Measurements from ENCODE around the gene OGFOD2.
"Not testable (repeated sequence)": the region's sequence is repeated elsewhere in the genome, so short reads cannot be mapped to it uniquely, and the experiment has no call there.

OGFOD2 gene

DNA sequence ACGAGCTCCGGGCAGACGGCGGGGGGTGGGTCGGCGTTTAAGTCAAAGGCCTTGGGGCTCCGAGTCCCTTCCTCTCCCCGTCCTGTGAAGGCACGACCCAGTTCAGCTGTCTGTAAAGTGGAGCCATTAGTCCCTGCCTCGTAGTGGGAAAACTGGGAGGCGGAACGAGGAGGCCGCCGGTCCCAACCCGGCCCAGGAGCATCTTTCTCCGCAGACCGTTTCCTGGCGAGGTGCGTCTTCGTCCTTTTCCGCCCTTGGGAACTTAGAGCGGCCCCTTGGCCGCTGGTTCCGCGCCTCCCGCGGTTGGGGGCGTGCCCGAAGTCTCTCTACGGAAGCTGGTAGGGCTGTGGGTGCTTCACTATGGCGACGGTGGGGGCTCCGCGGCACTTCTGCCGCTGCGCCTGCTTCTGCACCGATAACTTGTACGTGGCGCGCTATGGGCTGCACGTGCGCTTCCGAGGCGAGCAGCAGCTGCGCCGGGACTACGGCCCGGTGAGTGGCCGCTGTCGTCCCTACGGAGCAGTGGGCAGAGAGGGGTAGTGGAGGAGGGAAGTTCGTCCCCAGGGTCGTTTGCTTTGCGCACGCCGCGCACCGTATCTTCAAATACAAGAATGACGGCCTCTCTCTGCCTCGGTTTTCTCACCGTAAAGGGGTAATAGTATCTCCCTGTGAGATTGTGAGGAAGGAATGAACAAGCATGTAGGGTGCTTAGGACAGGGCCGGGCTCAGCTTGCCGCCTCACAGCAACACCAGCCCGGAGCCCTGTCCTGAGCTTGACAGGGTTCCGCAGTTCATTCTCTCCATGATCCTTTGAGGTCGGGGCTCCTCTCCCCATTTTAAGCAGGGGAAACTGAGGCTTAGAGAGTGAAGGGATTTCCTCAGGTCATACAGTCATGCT lies at the start of gene OGFOD2:
Gene OGFOD2 (plus strand): TSS at position 353 of the 898 bp plus-strand sequence. CDS start 8 bp downstream, at position 361.
- DNase-seq (peak; percentile 94), ATAC-seq (peak; percentile 87)
- H3K9me3 Mint-ChIP-seq: no peaks in the 10 kb centered on the region
- H3K4me3 Mint-ChIP-seq: peak within 1 kb of the TSS; percentile 95
- peaks cover 40% of the 10 kb centered on the region for H3K4me1 Mint-ChIP-seq
- H3K27me3 Mint-ChIP-seq: peaks cover 2% of the 10 kb centered on the region
- peak within 1 kb of the TSS; percentile 99 for H3K27ac Mint-ChIP-seq
- H3K36me3 Mint-ChIP-seq (ENCODE audit: low read depth): peaks cover 2% of the 10 kb centered on the region

DNA sequence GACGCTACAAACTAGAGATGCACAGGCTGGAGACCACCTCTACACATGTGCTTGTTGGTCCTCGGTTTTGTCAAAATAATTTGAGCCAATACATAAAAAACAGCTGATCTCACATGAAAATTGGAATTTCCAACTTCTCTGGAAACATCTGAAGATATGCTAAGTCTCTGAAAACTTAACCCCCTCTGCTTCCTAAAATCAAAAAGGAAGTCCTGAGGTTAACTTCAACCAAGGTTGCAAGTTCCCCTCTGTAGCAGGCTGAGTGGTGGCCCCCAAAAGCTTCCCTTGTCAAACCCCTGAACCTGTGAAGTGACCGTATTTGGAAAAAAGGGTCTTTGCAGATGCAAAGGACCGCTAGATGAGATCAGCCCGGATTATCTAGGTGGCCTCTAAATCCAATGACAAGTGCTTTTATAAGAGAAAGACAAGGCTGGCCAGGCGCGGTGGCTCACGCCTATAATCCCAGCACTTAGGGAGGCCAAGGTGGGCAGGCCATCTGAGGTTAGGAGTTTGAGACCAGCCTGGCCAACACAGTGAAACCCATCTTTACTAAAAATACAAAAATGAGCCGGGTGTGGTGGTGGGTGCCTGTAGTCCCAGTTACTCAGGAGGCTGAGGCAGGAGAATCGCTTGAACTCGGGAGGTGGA lies 47.2 kb upstream of the OGFOD2 start:
- ATAC-seq (no peak), DNase-seq (no peak)
- no peaks in the 10 kb centered on the region for H3K36me3 Mint-ChIP-seq (ENCODE audit: low read depth)
- H3K4me3 Mint-ChIP-seq: no peak overlapping the region
- H3K9me3 Mint-ChIP-seq: no peaks in the 10 kb centered on the region
- H3K4me1 Mint-ChIP-seq: peaks cover 2% of the 10 kb centered on the region
- H3K27me3 Mint-ChIP-seq: no peaks in the 10 kb centered on the region
- no peak overlapping the region for H3K27ac Mint-ChIP-seq

DNA sequence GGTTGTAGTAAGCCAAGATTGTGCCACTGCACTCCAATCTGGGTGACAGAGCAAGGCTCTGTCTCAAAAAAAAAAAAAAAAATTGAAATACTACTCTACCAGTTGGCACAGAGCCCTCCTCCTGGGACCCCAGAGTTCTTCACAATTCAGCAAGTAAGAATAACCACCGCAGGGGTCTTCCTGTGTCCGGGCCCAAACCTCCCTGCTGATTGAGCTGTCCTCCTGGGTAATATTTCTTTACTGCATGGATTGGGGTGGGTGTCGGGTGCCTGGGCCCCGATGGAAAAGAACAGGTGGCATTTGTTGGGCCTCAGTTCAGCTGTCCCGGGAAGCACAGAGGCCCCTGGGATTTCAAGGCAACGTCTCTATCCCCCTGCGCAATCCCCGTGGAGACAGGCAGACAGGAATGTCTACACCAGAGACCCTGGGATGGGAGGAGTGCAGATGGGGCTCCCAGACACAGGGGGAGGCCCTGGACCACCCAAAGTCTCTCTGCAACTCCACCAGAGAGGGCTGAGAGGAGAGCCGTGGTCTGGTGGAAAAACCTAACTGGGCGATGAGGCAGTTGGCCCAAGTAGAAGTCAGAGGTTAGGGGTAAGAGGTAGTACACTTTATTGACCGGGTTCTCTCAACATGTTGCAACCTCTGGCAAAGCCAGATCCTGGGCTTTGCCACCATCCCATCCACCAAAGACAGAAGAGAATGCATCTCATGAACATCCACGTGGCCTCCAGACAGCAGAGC lies 46.5 kb upstream of the OGFOD2 start:
- no peak for ATAC-seq
- H3K4me1 Mint-ChIP-seq: peaks cover 2% of the 10 kb centered on the region
- no peaks in the 10 kb centered on the region for H3K9me3 Mint-ChIP-seq
- H3K27ac Mint-ChIP-seq: no peak overlapping the region
- H3K4me3 Mint-ChIP-seq: no peak overlapping the region
- no peak for DNase-seq
- H3K27me3 Mint-ChIP-seq: no peaks in the 10 kb centered on the region
- no peaks in the 10 kb centered on the region for H3K36me3 Mint-ChIP-seq (ENCODE audit: low read depth)

DNA sequence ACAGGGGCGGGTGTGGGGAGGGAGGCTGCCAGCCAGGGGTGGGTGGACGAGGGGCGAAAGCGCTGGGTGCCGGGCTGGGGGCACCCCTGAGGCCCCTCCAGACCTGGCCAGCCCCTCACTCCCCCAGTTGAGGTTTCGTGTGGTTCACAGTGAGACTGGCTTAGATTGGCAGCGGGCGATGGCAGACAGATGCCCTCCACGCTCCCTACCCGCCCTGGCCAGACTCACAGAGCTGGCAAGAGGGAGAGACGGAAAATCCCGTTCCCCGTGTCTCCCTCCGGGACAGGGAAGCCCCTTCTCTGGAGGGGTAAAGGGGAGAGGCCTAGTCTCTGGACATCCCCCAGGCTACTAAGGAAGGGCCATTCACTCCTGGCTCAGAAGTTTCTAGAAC lies 45.9 kb upstream of the OGFOD2 start:
- Mint-ChIP-seq H3K27ac (no peak overlapping the region), H3K36me3 (ENCODE audit: low read depth) (no peaks in the 10 kb centered on the region), H3K4me3 (no peak overlapping the region), H3K4me1 (peaks cover 2% of the 10 kb centered on the region), H3K27me3 (no peaks in the 10 kb centered on the region), H3K9me3 (no peaks in the 10 kb centered on the region)
- no peak for ATAC-seq
- DNase-seq: no peak

DNA sequence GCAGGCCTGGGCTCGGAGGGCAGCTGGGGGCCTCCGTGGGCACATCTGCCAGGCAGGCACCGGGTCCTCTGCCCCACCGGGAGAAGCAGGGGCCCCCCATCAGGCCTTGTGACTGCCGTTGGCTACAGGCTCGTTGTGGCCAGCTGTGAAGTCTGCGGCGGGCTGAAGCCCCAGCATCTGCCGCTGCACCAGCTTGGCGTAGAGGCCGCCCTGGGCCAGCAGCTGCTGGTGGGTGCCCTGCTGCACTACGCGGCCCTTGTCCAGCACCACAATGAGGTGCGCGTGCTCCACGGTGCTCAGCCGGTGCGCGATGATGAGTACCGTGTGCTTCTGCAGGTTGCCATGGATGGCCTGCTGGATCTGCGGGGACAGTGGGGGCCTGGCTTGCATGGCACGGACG lies 45.2 kb upstream of the OGFOD2 start:
- no peak overlapping the region for H3K27ac Mint-ChIP-seq
- H3K9me3 Mint-ChIP-seq: no peaks in the 10 kb centered on the region
- no peak for ATAC-seq
- H3K27me3 Mint-ChIP-seq: no peaks in the 10 kb centered on the region
- H3K4me1 Mint-ChIP-seq: peaks cover 2% of the 10 kb centered on the region
- no peak overlapping the region for H3K4me3 Mint-ChIP-seq
- no peak for DNase-seq
- H3K36me3 Mint-ChIP-seq (ENCODE audit: low read depth): no peaks in the 10 kb centered on the region

DNA sequence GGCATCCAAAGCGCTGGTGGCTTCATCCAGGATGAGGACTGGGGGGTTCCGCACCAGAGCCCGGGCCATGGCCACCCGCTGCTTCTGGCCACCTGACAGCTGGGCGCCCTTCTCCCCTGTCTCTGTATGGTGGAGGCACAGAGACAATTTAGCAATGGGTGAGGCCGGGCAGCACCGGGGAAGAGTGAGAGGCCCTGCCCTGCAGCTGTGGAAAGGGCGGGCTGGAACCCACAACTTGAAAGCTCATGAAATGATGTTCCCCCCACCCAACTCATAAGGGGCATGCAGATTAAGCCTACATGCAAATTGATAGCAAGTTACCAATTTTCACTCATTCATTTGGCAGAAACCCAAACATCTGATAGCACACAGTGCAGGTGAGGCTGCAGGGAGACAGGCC lies 42.8 kb upstream of the OGFOD2 start:
- H3K27ac Mint-ChIP-seq: no peak overlapping the region
- ATAC-seq (no peak), DNase-seq (no peak)
- no peak overlapping the region for H3K4me3 Mint-ChIP-seq
- H3K27me3 Mint-ChIP-seq: no peaks in the 10 kb centered on the region
- no peaks in the 10 kb centered on the region for H3K36me3 Mint-ChIP-seq (ENCODE audit: low read depth)
- no peaks in the 10 kb centered on the region for H3K9me3 Mint-ChIP-seq
- peaks cover 2% of the 10 kb centered on the region for H3K4me1 Mint-ChIP-seq

DNA sequence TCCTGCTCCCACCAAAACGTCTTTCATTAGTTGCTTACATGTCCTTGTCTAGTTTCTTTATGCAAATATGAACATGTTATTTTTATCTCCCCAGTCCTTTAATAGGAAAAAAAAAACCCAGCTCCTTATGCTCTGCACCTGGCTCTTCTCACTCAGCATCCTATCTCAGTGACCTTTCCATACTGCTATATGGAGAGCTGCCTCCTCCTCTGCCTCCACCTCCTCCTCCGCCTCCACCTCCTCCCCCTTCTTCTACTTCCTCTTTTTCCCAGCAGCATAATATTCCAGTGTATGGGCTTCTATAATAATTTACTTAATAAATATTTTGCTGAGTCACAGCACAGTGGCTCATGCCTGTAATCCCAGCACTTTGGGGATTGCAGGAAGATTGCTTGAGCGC lies 40.3 kb upstream of the OGFOD2 start:
- no peak for DNase-seq
- Mint-ChIP-seq H3K4me3 (no peak overlapping the region), H3K4me1 (no peaks in the 10 kb centered on the region), H3K27me3 (no peaks in the 10 kb centered on the region), H3K36me3 (ENCODE audit: low read depth) (no peaks in the 10 kb centered on the region), H3K27ac (no peak overlapping the region), H3K9me3 (no peaks in the 10 kb centered on the region)
- no peak for ATAC-seq

DNA sequence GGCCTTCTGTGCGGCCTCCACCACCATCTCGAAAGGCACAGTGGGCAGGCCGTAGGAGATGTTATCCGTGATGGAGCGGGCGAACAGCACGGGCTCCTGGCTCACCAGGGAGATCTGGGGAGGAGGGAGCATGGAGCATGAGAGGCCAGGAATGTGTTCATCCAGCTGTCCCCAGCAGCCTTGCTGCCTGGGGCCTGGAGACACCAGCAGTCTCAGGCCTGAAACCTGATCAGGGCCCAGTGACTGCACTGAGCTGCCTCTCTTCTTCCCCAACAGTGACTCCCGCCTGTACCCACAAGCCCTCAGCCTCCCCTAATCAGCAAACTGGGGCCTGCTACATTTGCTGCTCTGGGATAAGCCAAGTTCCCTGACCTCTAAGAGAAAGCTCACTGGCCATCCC lies 39.7 kb upstream of the OGFOD2 start:
- Mint-ChIP-seq H3K27ac (no peak overlapping the region), H3K36me3 (ENCODE audit: low read depth) (no peaks in the 10 kb centered on the region), H3K27me3 (no peaks in the 10 kb centered on the region), H3K4me3 (no peak overlapping the region), H3K4me1 (no peaks in the 10 kb centered on the region), H3K9me3 (no peaks in the 10 kb centered on the region)
- DNase-seq: no peak
- ATAC-seq: no peak

DNA sequence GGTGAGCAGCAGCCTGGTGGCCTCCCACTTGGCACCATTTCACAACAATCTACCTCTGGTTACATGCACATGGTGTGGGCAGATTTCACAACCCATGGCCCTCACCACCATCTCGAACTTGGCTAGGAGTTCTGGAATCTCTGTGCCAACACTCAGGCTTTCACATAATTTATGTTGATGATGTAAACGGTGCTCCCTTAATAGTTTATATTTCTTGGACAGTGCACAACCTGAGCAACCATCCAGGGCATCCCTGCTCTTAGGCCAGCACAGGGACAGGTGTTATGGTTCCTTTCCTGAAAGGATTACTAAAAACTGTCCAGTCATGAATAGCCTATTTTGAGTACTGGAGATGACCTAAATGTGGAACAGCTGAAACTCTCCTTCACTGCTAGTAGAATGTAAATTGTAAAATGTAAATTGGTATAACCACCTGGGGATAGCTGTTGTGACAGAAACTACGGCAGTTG lies 37.4 kb upstream of the OGFOD2 start:
- ATAC-seq: no peak
- Mint-ChIP-seq H3K4me1 (peaks cover 2% of the 10 kb centered on the region), H3K9me3 (no peaks in the 10 kb centered on the region), H3K27me3 (no peaks in the 10 kb centered on the region), H3K4me3 (no peak overlapping the region), H3K36me3 (ENCODE audit: low read depth) (no peaks in the 10 kb centered on the region), H3K27ac (no peak overlapping the region)
- no peak for DNase-seq

DNA sequence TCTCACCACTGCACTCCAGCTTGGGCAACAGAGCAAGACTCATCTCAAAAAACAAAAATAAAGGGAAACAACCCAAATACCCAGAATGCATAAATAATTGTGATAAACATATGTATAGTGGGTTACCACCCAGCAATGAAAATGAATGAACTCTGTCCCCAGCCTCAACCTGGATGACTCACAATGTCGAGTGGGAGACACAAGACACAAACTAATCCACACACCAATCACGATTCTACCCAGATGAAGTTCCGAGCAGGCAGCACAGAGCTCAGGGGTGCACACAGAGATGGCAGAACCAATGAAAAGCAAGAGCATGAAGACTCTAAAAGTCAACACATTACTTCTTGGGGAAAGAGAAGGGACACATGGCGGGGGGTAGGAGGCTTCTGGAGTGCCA lies 35.9 kb upstream of the OGFOD2 start:
- H3K9me3 Mint-ChIP-seq: no peaks in the 10 kb centered on the region
- ATAC-seq: no peak
- no peak overlapping the region for H3K4me3 Mint-ChIP-seq
- no peaks in the 10 kb centered on the region for H3K27me3 Mint-ChIP-seq
- H3K36me3 Mint-ChIP-seq (ENCODE audit: low read depth): no peaks in the 10 kb centered on the region
- H3K4me1 Mint-ChIP-seq: peaks cover 9% of the 10 kb centered on the region
- DNase-seq: no peak
- H3K27ac Mint-ChIP-seq: no peak overlapping the region

DNA sequence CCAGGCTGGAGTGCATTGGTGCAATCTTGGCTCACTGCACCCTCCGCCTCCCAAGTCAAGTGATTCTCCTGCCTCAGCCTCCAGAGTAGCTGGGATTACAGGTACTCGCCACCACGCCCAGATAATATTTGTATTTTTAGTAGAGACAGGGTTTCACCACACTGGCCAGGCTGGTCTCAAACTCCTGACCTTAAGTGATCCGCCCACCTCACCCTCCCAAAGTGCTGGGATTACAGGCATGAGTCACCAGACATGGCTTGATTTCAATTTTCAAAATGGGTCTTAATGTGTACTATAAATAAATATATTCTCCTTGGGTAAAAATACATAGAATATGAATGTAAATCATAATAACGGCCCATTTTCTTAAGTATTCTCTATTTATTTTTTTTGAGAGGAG lies 33.7 kb upstream of the OGFOD2 start:
- DNase-seq; ATAC-seq; H3K4me3 Mint-ChIP-seq; H3K36me3 Mint-ChIP-seq (ENCODE audit: low read depth); H3K27ac Mint-ChIP-seq; H3K27me3 Mint-ChIP-seq; H3K9me3 Mint-ChIP-seq: not testable (repeated sequence)
- peaks cover 14% of the 10 kb centered on the region for H3K4me1 Mint-ChIP-seq

DNA sequence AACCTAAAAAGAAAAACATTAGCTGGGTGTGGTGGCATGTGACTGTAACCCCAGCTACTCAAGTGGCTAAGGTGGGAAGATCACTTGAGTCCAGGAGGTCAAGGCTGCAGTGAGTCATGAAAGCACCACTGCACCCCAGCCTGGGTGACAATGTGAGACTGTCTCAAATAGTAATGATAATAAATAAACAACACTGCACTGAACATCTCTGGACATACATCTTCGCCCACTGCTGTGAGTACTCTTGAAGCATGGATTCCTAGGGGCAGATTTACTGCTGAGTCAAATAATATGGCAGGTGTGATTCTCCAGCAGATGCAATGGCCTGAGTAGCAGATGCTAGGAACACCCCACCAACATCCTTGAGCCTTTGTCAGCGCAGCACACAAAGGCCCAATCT lies 32.4 kb upstream of the OGFOD2 start:
- DNase-seq: no peak
- Mint-ChIP-seq H3K27me3 (no peaks in the 10 kb centered on the region), H3K9me3 (no peaks in the 10 kb centered on the region), H3K4me1 (peaks cover 27% of the 10 kb centered on the region), H3K36me3 (ENCODE audit: low read depth) (no peaks in the 10 kb centered on the region), H3K4me3 (no peak overlapping the region), H3K27ac (no peak overlapping the region)
- no peak for ATAC-seq

DNA sequence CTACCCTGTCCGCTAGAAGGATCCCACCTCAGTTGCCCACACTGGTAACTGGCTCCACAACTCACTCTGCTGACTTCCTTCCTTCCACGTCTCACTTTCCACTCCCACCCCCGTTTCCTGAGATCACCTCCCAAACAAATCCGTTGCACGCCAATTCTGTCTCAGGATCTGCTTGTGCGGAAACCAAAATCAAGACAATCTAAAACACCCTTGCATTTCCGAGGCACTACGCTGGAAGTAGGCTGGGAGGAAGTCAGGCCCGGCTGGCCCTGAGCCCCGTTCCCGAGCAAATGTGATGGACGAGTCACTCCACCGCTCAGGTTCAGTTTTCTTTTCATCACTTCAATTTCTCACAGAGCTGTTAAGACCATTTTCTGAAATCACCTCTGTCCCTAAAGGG lies 31.8 kb upstream of the OGFOD2 start:
- H3K4me3 Mint-ChIP-seq: no peak overlapping the region
- peaks cover 32% of the 10 kb centered on the region for H3K4me1 Mint-ChIP-seq
- ATAC-seq: no peak

DNA sequence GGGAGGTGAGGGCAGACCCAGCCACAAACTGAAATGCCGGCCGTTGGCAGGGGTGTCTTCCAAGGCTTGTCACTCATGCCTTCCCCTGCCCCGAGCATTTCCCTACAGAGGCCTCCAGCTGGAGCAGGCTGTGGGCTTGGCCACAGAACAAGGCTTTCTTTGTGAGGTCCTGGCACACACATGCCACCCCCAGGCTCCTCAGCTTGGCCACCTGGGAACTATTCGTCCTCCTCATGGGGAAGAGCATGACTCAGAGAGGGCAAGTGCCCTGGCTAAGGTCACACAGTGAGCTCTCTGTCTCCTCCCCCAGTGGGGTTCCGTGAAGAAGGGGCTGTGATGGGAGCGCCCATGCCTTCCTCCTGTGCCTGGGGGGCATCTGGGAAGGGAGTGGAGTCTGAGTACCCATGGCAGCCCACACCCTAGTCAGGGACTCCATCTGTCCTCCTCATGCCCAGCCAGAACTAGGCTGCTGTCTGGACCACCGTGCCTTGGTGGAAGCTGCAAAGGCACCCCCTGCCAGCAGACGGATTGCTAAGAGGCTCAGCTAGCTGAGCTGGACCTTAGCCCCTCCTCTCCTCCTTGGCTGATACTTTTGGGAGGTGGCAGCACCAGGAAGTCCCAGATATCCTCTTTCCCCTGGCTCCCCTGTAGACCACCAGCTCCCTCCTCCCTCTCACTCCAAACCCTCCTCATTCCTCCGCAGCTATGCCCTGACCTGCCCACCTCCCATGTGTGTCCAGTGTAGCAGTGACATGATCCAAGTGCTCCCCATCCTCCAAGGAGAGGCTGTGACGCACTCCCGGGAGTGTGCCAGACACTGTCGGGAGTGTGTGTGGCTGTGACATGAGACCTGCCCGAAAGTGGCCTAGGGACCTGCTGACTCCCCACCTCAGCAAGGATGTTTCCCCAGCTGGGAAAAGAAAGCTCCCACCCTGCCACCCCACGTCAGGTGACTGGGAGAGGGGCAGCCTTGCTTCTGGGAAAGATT lies 30.1 kb upstream of the OGFOD2 start:
- no peak overlapping the region for H3K27ac Mint-ChIP-seq
- no peaks in the 10 kb centered on the region for H3K36me3 Mint-ChIP-seq (ENCODE audit: low read depth)
- no peak for ATAC-seq
- no peak overlapping the region for H3K4me3 Mint-ChIP-seq
- DNase-seq: no peak
- no peaks in the 10 kb centered on the region for H3K9me3 Mint-ChIP-seq
- peaks cover 33% of the 10 kb centered on the region for H3K4me1 Mint-ChIP-seq
- no peaks in the 10 kb centered on the region for H3K27me3 Mint-ChIP-seq

More for the DNA sequence above, 31.8 kb upstream of the OGFOD2 start:
- no peaks in the 10 kb centered on the region for H3K9me3 Mint-ChIP-seq
- DNase-seq: no peak
- H3K36me3 Mint-ChIP-seq (ENCODE audit: low read depth): no peaks in the 10 kb centered on the region
- H3K27me3 Mint-ChIP-seq: no peaks in the 10 kb centered on the region
- no peak overlapping the region for H3K27ac Mint-ChIP-seq
